ENCODE results near the gene FGFR4.

FGFR4 gene

DNA sequence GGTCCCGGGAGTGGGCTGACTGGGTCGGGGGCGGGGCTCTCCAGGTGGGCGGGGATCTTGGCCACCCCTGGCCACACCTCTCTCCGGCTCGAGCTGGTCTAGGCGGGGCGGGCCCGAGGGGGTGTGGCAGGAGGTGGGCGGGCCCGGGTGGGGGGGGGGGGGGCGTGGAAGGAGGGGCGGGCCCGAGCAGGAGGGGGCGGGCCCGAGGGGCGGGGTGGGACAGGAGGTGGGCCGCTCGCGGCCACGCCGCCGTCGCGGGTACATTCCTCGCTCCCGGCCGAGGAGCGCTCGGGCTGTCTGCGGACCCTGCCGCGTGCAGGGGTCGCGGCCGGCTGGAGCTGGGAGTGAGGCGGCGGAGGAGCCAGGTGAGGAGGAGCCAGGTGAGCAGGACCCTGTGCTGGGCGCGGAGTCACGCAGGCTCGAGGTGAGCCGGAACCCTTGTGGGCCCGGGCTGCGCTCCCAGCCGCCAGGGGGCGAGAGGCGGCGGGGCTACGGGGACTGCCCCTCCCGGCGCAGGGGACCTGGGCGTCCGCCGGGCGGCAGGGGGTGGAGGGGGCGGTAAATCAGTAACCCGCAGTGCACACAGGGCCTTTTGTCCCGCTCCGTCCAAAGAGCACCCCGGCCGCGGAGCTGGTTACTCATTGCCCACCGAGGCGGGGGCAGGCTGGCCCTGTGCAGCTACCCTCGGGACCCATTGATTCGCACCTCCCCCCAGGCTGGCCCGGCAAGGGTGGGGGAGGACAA lies at the start of gene FGFR4:
FGFR4 (plus strand) TSS at position 262 of the 744 bp plus-strand sequence. CDS start 2,688 bp downstream, outside the sequence.
- H3K27ac ChIP-seq, result peak within 1 kb of the TSS; percentile 32
- no peak for TF ChIP-seq ZFX (IDR thresholded peaks at IDR 0.05)
- TF ChIP-seq, protein P1, sequence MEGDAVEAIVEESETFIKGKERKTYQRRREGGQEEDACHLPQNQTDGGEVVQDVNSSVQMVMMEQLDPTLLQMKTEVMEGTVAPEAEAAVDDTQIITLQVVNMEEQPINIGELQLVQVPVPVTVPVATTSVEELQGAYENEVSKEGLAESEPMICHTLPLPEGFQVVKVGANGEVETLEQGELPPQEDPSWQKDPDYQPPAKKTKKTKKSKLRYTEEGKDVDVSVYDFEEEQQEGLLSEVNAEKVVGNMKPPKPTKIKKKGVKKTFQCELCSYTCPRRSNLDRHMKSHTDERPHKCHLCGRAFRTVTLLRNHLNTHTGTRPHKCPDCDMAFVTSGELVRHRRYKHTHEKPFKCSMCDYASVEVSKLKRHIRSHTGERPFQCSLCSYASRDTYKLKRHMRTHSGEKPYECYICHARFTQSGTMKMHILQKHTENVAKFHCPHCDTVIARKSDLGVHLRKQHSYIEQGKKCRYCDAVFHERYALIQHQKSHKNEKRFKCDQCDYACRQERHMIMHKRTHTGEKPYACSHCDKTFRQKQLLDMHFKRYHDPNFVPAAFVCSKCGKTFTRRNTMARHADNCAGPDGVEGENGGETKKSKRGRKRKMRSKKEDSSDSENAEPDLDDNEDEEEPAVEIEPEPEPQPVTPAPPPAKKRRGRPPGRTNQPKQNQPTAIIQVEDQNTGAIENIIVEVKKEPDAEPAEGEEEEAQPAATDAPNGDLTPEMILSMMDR (conservative IDR thresholded peaks at IDR 0.05), result peak; percentile 87

DNA sequence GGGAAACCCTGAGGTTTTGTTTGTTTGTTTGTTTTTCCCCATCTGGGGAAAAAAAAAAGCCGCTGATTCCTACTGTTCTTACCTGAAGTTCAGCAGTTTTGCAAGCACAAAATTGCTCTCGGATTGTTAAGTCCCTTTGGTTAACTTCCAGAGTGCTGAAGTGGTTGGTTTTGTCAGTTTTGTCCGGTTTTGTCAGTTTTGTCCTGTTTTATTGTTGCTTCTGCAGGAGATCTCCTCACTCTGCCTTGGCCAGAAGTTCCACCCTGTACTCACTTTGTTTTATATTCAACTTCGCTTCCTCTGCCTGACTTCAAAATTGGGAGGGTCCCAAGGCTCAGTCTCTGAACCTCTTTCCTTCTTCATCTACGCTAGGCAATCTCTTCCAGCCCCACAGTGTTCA lies 49.8 kb upstream of the FGFR4 start:
- no peak for TF ChIP-seq ZFX (IDR thresholded peaks at IDR 0.05)
- TF ChIP-seq, protein P1 (conservative IDR thresholded peaks at IDR 0.05), result no peak
- H3K27ac ChIP-seq, result no peak overlapping the region

DNA sequence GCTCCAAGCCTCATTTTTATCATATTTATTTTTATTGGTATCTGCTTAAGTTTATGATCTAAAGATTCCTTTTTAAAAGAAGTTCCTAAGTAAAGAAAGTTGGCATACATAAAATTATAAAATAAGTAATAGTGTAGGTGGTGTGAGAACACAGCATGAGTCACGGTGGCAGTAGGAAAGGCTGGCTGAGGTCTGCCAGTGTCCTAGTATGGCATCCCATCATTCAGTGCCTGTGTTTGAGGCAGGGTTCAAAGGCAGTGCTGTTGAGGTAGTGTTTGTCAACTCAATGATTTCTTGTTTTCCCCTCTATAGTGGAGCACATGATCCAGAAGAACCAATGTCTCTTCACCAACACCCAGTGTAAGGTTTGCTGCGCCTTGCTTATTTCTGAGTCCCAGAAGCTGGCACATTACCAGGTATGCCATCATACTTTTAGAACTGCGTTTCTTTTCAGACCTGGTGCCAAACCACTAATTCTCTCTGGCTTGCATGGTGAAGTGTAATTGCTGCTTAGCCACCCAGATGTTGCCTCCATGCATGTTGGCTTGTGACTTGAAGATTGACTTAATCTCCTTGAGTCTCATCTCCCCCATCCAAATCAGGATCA lies 45.8 kb upstream of the FGFR4 start:
- TF ChIP-seq, protein P1 (conservative IDR thresholded peaks at IDR 0.05), result no peak
- TF ChIP-seq ZFX (IDR thresholded peaks at IDR 0.05), result no peak
- no peak overlapping the region for H3K27ac ChIP-seq

DNA sequence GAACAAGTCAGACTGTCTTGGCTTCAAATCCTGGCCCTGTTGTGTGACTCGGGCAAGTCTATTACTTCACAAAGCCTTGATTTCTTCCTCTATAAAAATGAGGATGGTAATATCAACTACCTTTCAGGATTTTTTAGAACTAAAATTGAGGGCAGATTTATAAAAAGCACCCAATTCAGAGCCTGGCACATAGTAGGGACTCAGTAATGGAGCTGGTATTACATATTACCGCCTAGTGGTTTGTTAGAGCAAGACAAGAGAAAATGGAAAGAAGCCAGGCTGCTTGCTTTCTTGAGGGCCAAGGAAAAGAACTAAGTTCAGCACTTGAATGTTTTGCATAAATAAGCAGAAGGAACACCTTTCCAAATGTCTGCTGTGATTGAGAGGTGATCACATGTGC lies 44.8 kb upstream of the FGFR4 start:
- H3K27ac ChIP-seq, result no peak overlapping the region
- TF ChIP-seq, protein P1 (conservative IDR thresholded peaks at IDR 0.05), result no peak
- no peak for TF ChIP-seq ZFX (IDR thresholded peaks at IDR 0.05)

DNA sequence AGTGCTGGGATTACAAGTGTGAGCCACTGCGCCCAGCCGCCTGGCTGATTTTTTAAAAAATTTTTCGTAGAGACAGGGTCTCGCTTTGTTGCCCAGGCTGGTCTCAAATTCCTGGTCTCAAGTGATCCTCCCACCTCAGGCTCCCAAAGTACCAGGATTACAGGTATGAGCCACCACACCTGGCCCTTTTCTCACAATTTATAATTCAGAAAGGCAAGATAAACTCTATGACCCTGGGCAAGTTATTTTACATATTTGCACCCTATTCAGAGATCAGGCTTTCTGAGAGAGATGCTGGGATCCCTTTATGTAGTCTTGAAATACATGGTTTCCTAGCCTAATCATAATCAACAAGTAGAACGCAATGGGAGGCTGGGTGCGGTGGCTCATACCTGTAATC lies 43.6 kb upstream of the FGFR4 start:
- no peak for TF ChIP-seq ZFX (IDR thresholded peaks at IDR 0.05)
- TF ChIP-seq, protein P1 (conservative IDR thresholded peaks at IDR 0.05), result no peak

DNA sequence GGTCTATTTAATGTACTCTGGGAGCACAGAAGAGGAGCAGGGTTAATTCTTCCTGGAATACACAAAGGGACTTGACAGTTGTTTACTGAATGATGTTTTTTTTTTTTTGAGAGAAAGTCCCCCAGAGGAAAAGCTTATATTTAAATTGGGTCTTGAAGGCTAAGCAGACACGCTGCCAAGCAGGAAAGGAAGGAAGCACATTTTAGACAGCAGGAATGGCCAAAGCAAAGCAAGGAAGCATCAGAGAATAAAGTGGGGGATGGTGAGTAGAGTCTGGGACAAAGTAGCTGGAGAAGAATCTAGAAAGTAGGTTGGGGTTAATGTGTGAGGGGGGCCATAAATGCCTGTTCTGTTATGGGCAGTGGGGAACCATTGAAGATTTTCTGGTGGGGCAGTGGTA lies 42.8 kb upstream of the FGFR4 start:
- TF ChIP-seq, protein P1 (conservative IDR thresholded peaks at IDR 0.05), result no peak
- no peak for TF ChIP-seq ZFX (IDR thresholded peaks at IDR 0.05)
- no peak overlapping the region for H3K27ac ChIP-seq

More for the DNA sequence above, 43.6 kb upstream of the FGFR4 start:
- H3K27ac ChIP-seq, result no peak overlapping the region

DNA sequence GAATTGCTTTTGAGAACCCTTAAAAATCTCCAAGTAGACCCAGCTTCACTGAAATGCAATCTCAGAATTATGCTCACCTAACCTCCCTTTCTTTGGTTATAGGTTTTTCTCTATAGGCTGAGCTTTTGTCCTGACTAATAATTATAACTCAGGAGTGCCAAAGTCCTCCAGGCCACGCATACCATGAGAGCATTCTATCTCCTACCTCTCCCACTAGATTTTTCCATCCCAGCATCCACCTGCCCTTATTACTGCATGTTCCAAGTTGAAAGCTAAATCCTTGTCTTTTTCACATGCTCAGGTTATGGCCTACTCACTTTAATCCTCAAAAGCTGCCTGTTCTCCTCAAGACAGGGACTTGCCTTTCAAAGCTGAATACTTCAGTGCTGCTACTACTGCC lies 42.1 kb upstream of the FGFR4 start:
- no peak for TF ChIP-seq ZFX (IDR thresholded peaks at IDR 0.05)
- TF ChIP-seq, protein P1 (conservative IDR thresholded peaks at IDR 0.05), result no peak
- H3K27ac ChIP-seq, result no peak overlapping the region

Measured in C4-2B (cell line).